ENCODE results near the gene SP140.

Gene SP140

GRCh38 chr2:230225486-230225885 is at the start of gene SP140:
Gene SP140, plus strand, starts transcription at chr2:230225736. Its CDS starts 109 bp downstream, at chr2:230225845.
- Histone ChIP-seq H3K4me1 (ENCODE audit: control insufficient read depth in 5 of 5, insufficient read depth in 5 of 5, low read length in 5 of 5) (peaks cover 0 to 12% (median 2%) of the 10 kb centered on the region in 5 donors), H3K27ac (ENCODE audit: low read depth, low read length) (no peak within 1 kb of the TSS), H3K36me3 (ENCODE audit: control insufficient read depth in 5 of 5, insufficient read depth in 5 of 5, low read length in 5 of 5) (no peaks in the 10 kb centered on the region), H3K9me3 (ENCODE audit: control insufficient read depth in 5 of 5, low read length in 5 of 5) (peaks cover 0 to 6% (median under 1%) of the 10 kb centered on the region in 5 donors), H3K9ac (ENCODE audit: low read length in 5 of 5) (no peak within 1 kb of the TSS), H3K27me3 (ENCODE audit: control insufficient read depth in 5 of 5, insufficient read depth in 4 of 5, low read length in 5 of 5) (no peaks in the 10 kb centered on the region), H3K4me3 (ENCODE audit: low read depth in 1 of 5, low read length in 5 of 5) (peak within 1 kb of the TSS in 1 of 5 donors; percentile 35)

GRCh38 chr2:230176996-230177395 is 48.5 kb upstream of the SP140 start:
- H3K36me3 ChIP-seq (ENCODE audit: control insufficient read depth in 5 of 5, insufficient read depth in 5 of 5, low read length in 5 of 5), result peaks cover 18 to 90% (median 64%) of the 10 kb centered on the region in 5 donors
- no peaks in the 10 kb centered on the region for H3K27me3 ChIP-seq (ENCODE audit: control insufficient read depth in 5 of 5, insufficient read depth in 4 of 5, low read length in 5 of 5)
- H3K9ac ChIP-seq (ENCODE audit: low read length in 5 of 5), result no peak overlapping the region
- no peaks in the 10 kb centered on the region for H3K9me3 ChIP-seq (ENCODE audit: control insufficient read depth in 5 of 5, low read length in 5 of 5)
- no peak overlapping the region for H3K27ac ChIP-seq (ENCODE audit: low read depth, low read length)
- H3K4me3 ChIP-seq (ENCODE audit: low read depth in 1 of 5, low read length in 5 of 5), result no peak overlapping the region
- H3K4me1 ChIP-seq (ENCODE audit: control insufficient read depth in 5 of 5, insufficient read depth in 5 of 5, low read length in 5 of 5), result no peaks in the 10 kb centered on the region

- Histone ChIP-seq H3K9ac (ENCODE audit: low read length in 5 of 5) (no peak overlapping the region), H3K9me3 (ENCODE audit: control insufficient read depth in 5 of 5, low read length in 5 of 5) (peaks cover 0 to 2% (median 0%) of the 10 kb centered on the region in 5 donors), H3K27me3 (ENCODE audit: control insufficient read depth in 5 of 5, insufficient read depth in 4 of 5, low read length in 5 of 5) (no peaks in the 10 kb centered on the region), H3K36me3 (ENCODE audit: control insufficient read depth in 5 of 5, insufficient read depth in 5 of 5, low read length in 5 of 5) (peaks cover 18 to 91% (median 69%) of the 10 kb centered on the region in 5 donors), H3K4me1 (ENCODE audit: control insufficient read depth in 5 of 5, insufficient read depth in 5 of 5, low read length in 5 of 5) (no peaks in the 10 kb centered on the region), H3K27ac (ENCODE audit: low read depth, low read length) (no peak overlapping the region), H3K4me3 (ENCODE audit: low read depth in 1 of 5, low read length in 5 of 5) (no peak overlapping the region)
Measured at GRCh38 chr2:230178546-230179485, 46.7 kb upstream of the SP140 start.

GRCh38 chr2:230179907-230180306 is 45.6 kb upstream of the SP140 start:
- Histone ChIP-seq H3K27me3 (ENCODE audit: control insufficient read depth in 5 of 5, insufficient read depth in 4 of 5, low read length in 5 of 5) (no peaks in the 10 kb centered on the region), H3K36me3 (ENCODE audit: control insufficient read depth in 5 of 5, insufficient read depth in 5 of 5, low read length in 5 of 5) (peaks cover 20 to 83% (median 66%) of the 10 kb centered on the region in 5 donors), H3K9me3 (ENCODE audit: control insufficient read depth in 5 of 5, low read length in 5 of 5) (peaks cover 0 to 2% (median 0%) of the 10 kb centered on the region in 5 donors), H3K27ac (ENCODE audit: low read depth, low read length) (no peak overlapping the region), H3K4me3 (ENCODE audit: low read depth in 1 of 5, low read length in 5 of 5) (no peak overlapping the region), H3K4me1 (ENCODE audit: control insufficient read depth in 5 of 5, insufficient read depth in 5 of 5, low read length in 5 of 5) (no peaks in the 10 kb centered on the region), H3K9ac (ENCODE audit: low read length in 5 of 5) (no peak overlapping the region)

GRCh38 chr2:230181195-230181594 is 44.3 kb upstream of the SP140 start:
- peaks cover 0 to 2% (median 0%) of the 10 kb centered on the region in 5 donors for H3K9me3 ChIP-seq (ENCODE audit: control insufficient read depth in 5 of 5, low read length in 5 of 5)
- H3K4me1 ChIP-seq (ENCODE audit: control insufficient read depth in 5 of 5, insufficient read depth in 5 of 5, low read length in 5 of 5), result no peaks in the 10 kb centered on the region
- no peak overlapping the region for H3K9ac ChIP-seq (ENCODE audit: low read length in 5 of 5)
- no peaks in the 10 kb centered on the region for H3K27me3 ChIP-seq (ENCODE audit: control insufficient read depth in 5 of 5, insufficient read depth in 4 of 5, low read length in 5 of 5)
- peaks cover 17 to 71% (median 58%) of the 10 kb centered on the region in 5 donors for H3K36me3 ChIP-seq (ENCODE audit: control insufficient read depth in 5 of 5, insufficient read depth in 5 of 5, low read length in 5 of 5)
- no peak overlapping the region for H3K4me3 ChIP-seq (ENCODE audit: low read depth in 1 of 5, low read length in 5 of 5)
- H3K27ac ChIP-seq (ENCODE audit: low read depth, low read length), result no peak overlapping the region

GRCh38 chr2:230184727-230185578 is 40.6 kb upstream of the SP140 start:
- H3K4me3 ChIP-seq (ENCODE audit: low read depth in 1 of 5, low read length in 5 of 5), result no peak overlapping the region
- no peak overlapping the region for H3K9ac ChIP-seq (ENCODE audit: low read length in 5 of 5)
- H3K4me1 ChIP-seq (ENCODE audit: control insufficient read depth in 5 of 5, insufficient read depth in 5 of 5, low read length in 5 of 5), result no peaks in the 10 kb centered on the region
- no peak overlapping the region for H3K27ac ChIP-seq (ENCODE audit: low read depth, low read length)
- peaks cover 6 to 37% (median 27%) of the 10 kb centered on the region in 5 donors for H3K36me3 ChIP-seq (ENCODE audit: control insufficient read depth in 5 of 5, insufficient read depth in 5 of 5, low read length in 5 of 5)
- H3K9me3 ChIP-seq (ENCODE audit: control insufficient read depth in 5 of 5, low read length in 5 of 5), result peaks cover 0 to 2% (median 0%) of the 10 kb centered on the region in 5 donors
- H3K27me3 ChIP-seq (ENCODE audit: control insufficient read depth in 5 of 5, insufficient read depth in 4 of 5, low read length in 5 of 5), result no peaks in the 10 kb centered on the region

- no peaks in the 10 kb centered on the region for H3K4me1 ChIP-seq (ENCODE audit: control insufficient read depth in 5 of 5, insufficient read depth in 5 of 5, low read length in 5 of 5)
- no peak overlapping the region for H3K27ac ChIP-seq (ENCODE audit: low read depth, low read length)
- H3K4me3 ChIP-seq (ENCODE audit: low read depth in 1 of 5, low read length in 5 of 5), result no peak overlapping the region
- H3K36me3 ChIP-seq (ENCODE audit: control insufficient read depth in 5 of 5, insufficient read depth in 5 of 5, low read length in 5 of 5), result peaks cover 44 to 80% (median 68%) of the 10 kb centered on the region in 5 donors
- peaks cover 0 to 4% (median 0%) of the 10 kb centered on the region in 5 donors for H3K9me3 ChIP-seq (ENCODE audit: control insufficient read depth in 5 of 5, low read length in 5 of 5)
- H3K9ac ChIP-seq (ENCODE audit: low read length in 5 of 5), result no peak overlapping the region
- H3K27me3 ChIP-seq (ENCODE audit: control insufficient read depth in 5 of 5, insufficient read depth in 4 of 5, low read length in 5 of 5), result no peaks in the 10 kb centered on the region
Measured at GRCh38 chr2:230202430-230203109, 23.0 kb upstream of the SP140 start.

- no peaks in the 10 kb centered on the region for H3K27me3 ChIP-seq (ENCODE audit: control insufficient read depth in 5 of 5, insufficient read depth in 4 of 5, low read length in 5 of 5)
- H3K4me3 ChIP-seq (ENCODE audit: low read depth in 1 of 5, low read length in 5 of 5), result no peak overlapping the region
- no peak overlapping the region for H3K27ac ChIP-seq (ENCODE audit: low read depth, low read length)
- H3K9ac ChIP-seq (ENCODE audit: low read length in 5 of 5), result no peak overlapping the region
- no peaks in the 10 kb centered on the region for H3K4me1 ChIP-seq (ENCODE audit: control insufficient read depth in 5 of 5, insufficient read depth in 5 of 5, low read length in 5 of 5)
- peaks cover 0 to under 1% (median 0%) of the 10 kb centered on the region in 5 donors for H3K9me3 ChIP-seq (ENCODE audit: control insufficient read depth in 5 of 5, low read length in 5 of 5)
- H3K36me3 ChIP-seq (ENCODE audit: control insufficient read depth in 5 of 5, insufficient read depth in 5 of 5, low read length in 5 of 5), result peaks cover 50 to 80% (median 68%) of the 10 kb centered on the region in 5 donors
Measured at GRCh38 chr2:230203110-230203676, 22.3 kb upstream of the SP140 start.

GRCh38 chr2:230205034-230205433 is 20.5 kb upstream of the SP140 start:
- H3K36me3 ChIP-seq (ENCODE audit: control insufficient read depth in 5 of 5, insufficient read depth in 5 of 5, low read length in 5 of 5), result peaks cover 56 to 83% (median 74%) of the 10 kb centered on the region in 5 donors

More at GRCh38 chr2:230205034-230205433, 20.5 kb upstream of the SP140 start:
- H3K27ac ChIP-seq (ENCODE audit: low read depth, low read length), result no peak overlapping the region
- H3K9me3 ChIP-seq (ENCODE audit: control insufficient read depth in 5 of 5, low read length in 5 of 5), result no peaks in the 10 kb centered on the region
- no peak overlapping the region for H3K9ac ChIP-seq (ENCODE audit: low read length in 5 of 5)
- H3K4me1 ChIP-seq (ENCODE audit: control insufficient read depth in 5 of 5, insufficient read depth in 5 of 5, low read length in 5 of 5), result no peaks in the 10 kb centered on the region
- H3K4me3 ChIP-seq (ENCODE audit: low read depth in 1 of 5, low read length in 5 of 5), result no peak overlapping the region
- H3K27me3 ChIP-seq (ENCODE audit: control insufficient read depth in 5 of 5, insufficient read depth in 4 of 5, low read length in 5 of 5), result no peaks in the 10 kb centered on the region

Measured in subcutaneous abdominal adipose tissue (tissue), 5 donors.